OCI-LY7 (cell line): ENCODE data around the gene NUP93.

Experiments used
- EZH2phosphoT487 ChIP-seq: fragments of 200-600 bp; sonication (generic); IDR thresholded peaks from 2 replicates; pipeline ENCODE4 v1.6.1; 2018; ENCODE audit warnings: low read depth, borderline replicate concordance, mild to moderate bottlenecking, mixed run types, antibody characterized with exemption, low read length, moderate library complexity, mixed read lengths
- TF ChIP-seq, protein P1 (sequence below): fragments of 200-600 bp; sonication (generic); conservative IDR thresholded peaks from 2 replicates; pipeline ENCODE4 v1.5.1; 2014; ENCODE audit warnings: mild to moderate bottlenecking, antibody characterized with exemption, low read length, moderate library complexity, mixed read lengths

DNA sequence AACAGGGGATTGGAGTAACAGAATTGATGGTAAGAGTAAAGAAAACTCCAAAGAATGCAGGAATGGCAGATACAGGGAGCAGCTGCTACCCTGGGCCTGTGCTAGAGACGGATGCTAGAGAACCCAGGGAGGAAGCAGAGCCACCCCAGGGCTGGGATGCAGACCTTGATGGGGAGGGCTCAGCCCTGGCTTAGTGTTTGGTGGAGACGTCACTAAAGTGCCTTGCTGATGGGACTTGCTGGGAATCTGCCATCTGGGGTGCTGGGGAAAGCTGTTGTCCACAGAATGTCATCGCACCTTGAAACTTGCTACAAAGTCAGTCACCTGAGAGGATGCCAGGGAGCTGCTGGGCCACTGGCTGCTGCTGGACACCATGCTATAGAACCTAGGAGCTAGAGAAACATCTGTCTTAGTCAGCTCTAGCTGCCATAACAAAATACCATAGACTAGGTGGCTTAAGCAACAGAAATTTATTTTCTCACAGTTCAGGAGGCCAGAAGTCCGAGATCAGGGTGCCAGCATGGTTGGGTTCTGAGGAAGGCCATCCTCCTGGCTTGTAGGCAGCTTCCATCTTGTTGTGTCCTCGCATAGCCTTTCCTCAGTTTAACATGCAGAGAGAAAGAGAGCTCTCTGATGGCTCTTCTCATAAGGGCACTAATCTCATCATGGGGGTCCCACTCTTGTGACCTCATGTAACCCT is 32.3 kb upstream of the NUP93 start:
- TF ChIP-seq, protein P1, sequence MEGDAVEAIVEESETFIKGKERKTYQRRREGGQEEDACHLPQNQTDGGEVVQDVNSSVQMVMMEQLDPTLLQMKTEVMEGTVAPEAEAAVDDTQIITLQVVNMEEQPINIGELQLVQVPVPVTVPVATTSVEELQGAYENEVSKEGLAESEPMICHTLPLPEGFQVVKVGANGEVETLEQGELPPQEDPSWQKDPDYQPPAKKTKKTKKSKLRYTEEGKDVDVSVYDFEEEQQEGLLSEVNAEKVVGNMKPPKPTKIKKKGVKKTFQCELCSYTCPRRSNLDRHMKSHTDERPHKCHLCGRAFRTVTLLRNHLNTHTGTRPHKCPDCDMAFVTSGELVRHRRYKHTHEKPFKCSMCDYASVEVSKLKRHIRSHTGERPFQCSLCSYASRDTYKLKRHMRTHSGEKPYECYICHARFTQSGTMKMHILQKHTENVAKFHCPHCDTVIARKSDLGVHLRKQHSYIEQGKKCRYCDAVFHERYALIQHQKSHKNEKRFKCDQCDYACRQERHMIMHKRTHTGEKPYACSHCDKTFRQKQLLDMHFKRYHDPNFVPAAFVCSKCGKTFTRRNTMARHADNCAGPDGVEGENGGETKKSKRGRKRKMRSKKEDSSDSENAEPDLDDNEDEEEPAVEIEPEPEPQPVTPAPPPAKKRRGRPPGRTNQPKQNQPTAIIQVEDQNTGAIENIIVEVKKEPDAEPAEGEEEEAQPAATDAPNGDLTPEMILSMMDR: no peak
- TF ChIP-seq EZH2phosphoT487: no peak
